ENCODE measurements around the gene SLC9A1.
A peak's percentile ranks its signal among the peaks of the same experiment; 100 is the strongest.

SLC9A1 gene

GRCh38 chr1:27099587-27100334 lies 55.2 kb downstream of the SLC9A1 start:
- Histone ChIP-seq H3K36me3 (peaks cover 0 to 45% (median 29%) of the 10 kb centered on the region in 11 experiments; a peak in 15 of 22 replicates), H3K9me3 (replicated peaks in 1 of 11) (no peaks in the 10 kb centered on the region), H3K4me2 (peak overlapping the region; percentile 82 to 99 (median 91)), H3K27ac (peak overlapping the region; percentile 50 to 91 (median 85); a peak in 21 of 22 replicates), H3K4me1 (peaks cover 39 to 82% (median 49%) of the 10 kb centered on the region in 10 experiments), H3K4me3 (peak overlapping the region in 8 of 10 experiments; percentile 1 to 56 (median 32); a peak in 9 of 20 replicates), H3K27me3 (no peaks in the 10 kb centered on the region), H3K9ac (peak overlapping the region; percentile 61 to 80 (median 74)), H4K20me1 (0 out of 22 replicates have a peak, but pooled peaks cover 0 to 7% (median 0%) of the 10 kb centered on the region in 11 experiments)
- TF ChIP-seq Cebpa-rat (IDR thresholded peaks at IDR 0.05): no peak

DNA sequence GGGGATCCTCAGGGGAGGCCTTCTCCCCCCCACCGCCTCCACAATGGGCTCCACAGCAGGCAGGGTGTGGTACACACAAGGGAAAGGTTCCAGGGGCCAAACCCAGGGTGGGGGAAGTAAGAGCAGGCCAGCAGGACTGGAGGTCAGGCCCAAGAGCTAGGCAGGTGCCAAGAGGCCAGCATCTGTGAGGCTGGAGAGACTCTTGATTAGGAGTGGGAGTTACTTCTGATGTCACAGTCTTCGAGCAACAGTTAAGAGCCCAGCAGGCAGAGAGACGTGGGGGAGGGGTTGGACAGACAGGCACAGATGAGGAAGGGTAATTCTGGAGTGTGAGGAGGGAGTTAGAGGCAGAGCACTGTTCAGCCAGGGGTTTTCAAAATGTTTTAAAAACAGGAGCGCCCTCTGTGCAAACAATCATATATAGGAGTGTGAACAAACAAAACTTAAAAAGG lies 55.8 kb downstream of the SLC9A1 start:
- Histone ChIP-seq H3K9me3 (replicated peaks in 1 of 11) (no peaks in the 10 kb centered on the region), H4K20me1 (0 out of 22 replicates have a peak, but pooled peaks cover 0 to 7% (median 0%) of the 10 kb centered on the region in 11 experiments), H3K9ac (peak overlapping the region; percentile 61 to 80 (median 74); a peak in 21 of 22 replicates), H3K36me3 (peaks cover 0 to 39% (median 26%) of the 10 kb centered on the region in 11 experiments; a peak in 15 of 22 replicates), H3K27me3 (no peaks in the 10 kb centered on the region), H3K4me3 (peak overlapping the region in 8 of 10 experiments; percentile 6 to 56 (median 30); a peak in 13 of 20 replicates), H3K4me2 (peak overlapping the region; percentile 82 to 99 (median 91)), H3K27ac (peak overlapping the region; percentile 50 to 91 (median 85)), H3K4me1 (peaks cover 39 to 80% (median 48%) of the 10 kb centered on the region in 10 experiments)
- TF ChIP-seq Cebpa-rat (IDR thresholded peaks at IDR 0.05): no peak; a peak in 1 of 22 replicates

GRCh38 chr1:27098431-27099134 lies 56.3 kb downstream of the SLC9A1 start:
- peaks cover 0 to 36% (median 25%) of the 10 kb centered on the region in 11 experiments; a peak in 14 of 22 replicates for H3K36me3 ChIP-seq
- H3K27ac ChIP-seq: peak overlapping the region; percentile 50 to 91 (median 85)
- H3K4me2 ChIP-seq: peak overlapping the region; percentile 82 to 99 (median 91)
- H3K9ac ChIP-seq: peak overlapping the region; percentile 61 to 80 (median 74); a peak in 21 of 22 replicates
- H3K4me1 ChIP-seq: peaks cover 39 to 78% (median 48%) of the 10 kb centered on the region in 10 experiments
- peak overlapping the region in 7 of 10 experiments; percentile 6 to 56 (median 30); a peak in 13 of 20 replicates for H3K4me3 ChIP-seq
- peak in 9 of 11 experiments; percentile 50 to 91 (median 66); a peak in 14 of 22 replicates for TF ChIP-seq Cebpa-rat (IDR thresholded peaks at IDR 0.05)
- H4K20me1 ChIP-seq: 0 out of 22 replicates have a peak, but pooled peaks cover 0 to 7% (median 0%) of the 10 kb centered on the region in 11 experiments
- no peaks in the 10 kb centered on the region for H3K9me3 ChIP-seq (replicated peaks in 1 of 11)
- no peaks in the 10 kb centered on the region for H3K27me3 ChIP-seq

GRCh38 chr1:27097484-27097917 lies 57.4 kb downstream of the SLC9A1 start:
- peak overlapping the region in 9 of 11 experiments; percentile 68 to 91 (median 85); a peak in 17 of 22 replicates for H3K27ac ChIP-seq
- peak overlapping the region in 4 of 11 experiments; percentile 68 to 80 (median 76); a peak in 1 of 22 replicates for H3K9ac ChIP-seq
- peaks cover 0 to 25% (median 20%) of the 10 kb centered on the region in 11 experiments; a peak in 13 of 22 replicates for H3K36me3 ChIP-seq
- peak overlapping the region; percentile 82 to 99 (median 91) for H3K4me2 ChIP-seq
- no peaks in the 10 kb centered on the region for H3K9me3 ChIP-seq (replicated peaks in 1 of 11)
- peak; percentile 72 to 97 (median 94) for TF ChIP-seq Cebpa-rat (IDR thresholded peaks at IDR 0.05)
- H3K4me3 ChIP-seq: no peak overlapping the region
- H3K4me1 ChIP-seq: peaks cover 39 to 68% (median 48%) of the 10 kb centered on the region in 10 experiments
- no peaks in the 10 kb centered on the region for H4K20me1 ChIP-seq
- no peaks in the 10 kb centered on the region for H3K27me3 ChIP-seq

DNA sequence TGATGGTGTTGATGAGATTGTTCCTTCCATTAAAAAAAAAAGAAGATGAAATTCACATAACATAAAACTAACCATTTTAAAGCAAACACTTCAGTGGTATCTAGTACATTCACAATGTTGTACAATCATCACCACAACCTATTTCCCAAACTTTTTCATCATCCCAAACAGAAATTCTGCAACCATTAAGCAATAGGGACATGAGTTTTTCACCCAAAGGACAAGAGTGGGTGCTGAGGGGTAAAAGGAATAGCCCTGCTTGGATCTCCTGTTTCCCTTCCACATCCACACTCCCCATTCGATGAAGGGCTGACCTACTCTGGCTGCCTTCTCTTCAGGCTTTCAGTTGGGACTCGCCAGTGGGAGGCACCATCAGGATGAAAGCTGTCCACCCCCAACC lies 59.3 kb downstream of the SLC9A1 start:
- H3K27me3 ChIP-seq: no peaks in the 10 kb centered on the region
- peaks cover 0 to 6% (median 2%) of the 10 kb centered on the region in 11 experiments; a peak in 7 of 22 replicates for H3K36me3 ChIP-seq
- no peak overlapping the region for H3K9ac ChIP-seq
- no peak overlapping the region for H3K4me3 ChIP-seq
- no peaks in the 10 kb centered on the region for H4K20me1 ChIP-seq
- peak overlapping the region in 4 of 11 experiments; percentile 4 to 36 (median 19); a peak in 3 of 22 replicates for H3K4me2 ChIP-seq
- H3K9me3 ChIP-seq (replicated peaks in 1 of 11): no peaks in the 10 kb centered on the region
- peak overlapping the region in 1 of 11 experiments; percentile 32; a peak in 1 of 22 replicates for H3K27ac ChIP-seq
- no peak for TF ChIP-seq Cebpa-rat (IDR thresholded peaks at IDR 0.05)
- H3K4me1 ChIP-seq: peaks cover 31 to 51% (median 37%) of the 10 kb centered on the region in 10 experiments

GRCh38 chr1:27092888-27093287 lies 62.0 kb downstream of the SLC9A1 start:
- no peak overlapping the region for H3K4me2 ChIP-seq
- H3K9ac ChIP-seq: no peak overlapping the region
- TF ChIP-seq Cebpa-rat (IDR thresholded peaks at IDR 0.05): no peak
- no peak overlapping the region for H3K4me3 ChIP-seq
- H3K27me3 ChIP-seq: no peaks in the 10 kb centered on the region
- H4K20me1 ChIP-seq: no peaks in the 10 kb centered on the region
- no peak overlapping the region for H3K27ac ChIP-seq
- H3K4me1 ChIP-seq: peaks cover 4 to 24% (median 10%) of the 10 kb centered on the region in 10 experiments
- no peaks in the 10 kb centered on the region for H3K9me3 ChIP-seq (replicated peaks in 1 of 11)
- no peaks in the 10 kb centered on the region for H3K36me3 ChIP-seq

- no peak overlapping the region for H3K4me3 ChIP-seq
- H3K27ac ChIP-seq: no peak overlapping the region
- H3K4me1 ChIP-seq: peaks cover 0 to 19% (median 6%) of the 10 kb centered on the region in 10 experiments; a peak in 10 of 20 replicates
- no peak for TF ChIP-seq Cebpa-rat (IDR thresholded peaks at IDR 0.05)
- no peaks in the 10 kb centered on the region for H3K27me3 ChIP-seq
- H3K4me2 ChIP-seq: no peak overlapping the region
- H4K20me1 ChIP-seq: no peaks in the 10 kb centered on the region
- no peaks in the 10 kb centered on the region for H3K36me3 ChIP-seq
- H3K9ac ChIP-seq: no peak overlapping the region
- no peaks in the 10 kb centered on the region for H3K9me3 ChIP-seq (replicated peaks in 1 of 11)
These were observed 64.0 kb downstream of the SLC9A1 start for GRCh38 chr1:27090911-27091310.

DNA sequence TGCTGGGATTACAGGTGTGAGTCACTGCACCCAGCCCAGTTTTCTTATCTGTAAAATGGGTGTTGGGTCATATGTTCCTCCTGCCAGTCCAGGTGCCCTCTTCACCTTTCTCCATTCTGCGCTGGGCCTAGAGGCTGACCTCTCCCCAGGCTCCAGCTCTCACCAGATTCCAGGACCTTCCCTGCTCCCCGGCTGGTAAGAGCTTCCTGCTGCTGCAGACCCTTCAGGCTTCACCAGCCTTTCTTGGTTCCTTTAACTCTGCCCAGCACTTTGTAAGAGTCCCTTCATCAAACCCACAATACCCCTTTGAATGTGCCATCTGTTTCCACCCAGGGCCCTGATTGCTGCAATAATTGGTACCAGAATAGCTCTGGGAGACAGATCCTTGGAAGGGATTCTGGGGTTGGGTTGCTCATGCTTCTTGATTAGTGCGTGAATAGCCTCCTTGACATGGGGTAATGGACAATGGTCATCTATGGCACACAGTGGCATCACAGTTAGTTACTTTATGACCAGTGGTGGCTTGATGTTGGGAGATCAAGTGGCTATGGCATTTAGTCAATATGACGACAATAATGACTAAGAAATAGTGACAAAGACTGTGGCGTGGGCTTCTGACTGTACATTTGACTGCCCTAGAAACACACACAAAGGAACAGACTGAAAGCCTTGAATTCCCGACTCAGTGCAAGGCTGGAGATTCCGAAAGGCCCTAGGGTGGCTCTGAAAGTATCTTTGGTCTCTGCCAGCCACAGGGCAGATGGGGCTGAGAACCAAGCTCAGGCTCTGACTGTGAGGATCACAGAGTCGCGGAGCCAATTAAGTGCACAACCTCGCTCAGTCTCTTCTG lies 67.3 kb downstream of the SLC9A1 start:
- H3K4me3 ChIP-seq: no peak overlapping the region
- H3K27me3 ChIP-seq: no peaks in the 10 kb centered on the region
- no peak overlapping the region; a peak in 1 of 22 replicates for H3K4me2 ChIP-seq
- H3K36me3 ChIP-seq: no peaks in the 10 kb centered on the region
- H3K9me3 ChIP-seq (replicated peaks in 1 of 11): peaks cover 0 to 6% (median 0%) of the 10 kb centered on the region in 11 experiments; a peak in 4 of 22 replicates
- no peak overlapping the region for H3K9ac ChIP-seq
- no peaks in the 10 kb centered on the region for H4K20me1 ChIP-seq
- peaks cover 0 to 5% (median 0%) of the 10 kb centered on the region in 10 experiments; a peak in 2 of 20 replicates for H3K4me1 ChIP-seq
- no peak for TF ChIP-seq Cebpa-rat (IDR thresholded peaks at IDR 0.05)
- H3K27ac ChIP-seq: no peak overlapping the region
